ENCODE results near the gene CTH. TPM values are rescaled to one million over a fixed set of nuclear protein-coding genes. Genes with fewer than 3 reads are reported as not detected.

CTH gene
- total RNA-seq, 1 donor from 2014 or later, result 2.5 TPM

Other genes with a start within 250 kb of the CTH start
- 11.2 TPM for gene LRRC40, start 205.7 kb upstream of the CTH start, total RNA-seq
- 150 TPM for gene SRSF11, start 189.9 kb upstream of the CTH start, total RNA-seq
- 21.6 TPM for gene ANKRD13C, start 56.5 kb upstream of the CTH start, total RNA-seq

Data from mesenteric fat pad (tissue), 1 donor.